ENCODE data around the gene WDR46. TPM values are rescaled to one million over a fixed set of nuclear protein-coding genes. Genes with fewer than 3 reads are reported as not detected.

WDR46 gene
- total and polyA plus RNA-seq, 2 of the 13 experiments (the other 11 are each of a cell fraction or from before 2014, with no cell fraction given) = 47.4 to 105 TPM

DNA sequence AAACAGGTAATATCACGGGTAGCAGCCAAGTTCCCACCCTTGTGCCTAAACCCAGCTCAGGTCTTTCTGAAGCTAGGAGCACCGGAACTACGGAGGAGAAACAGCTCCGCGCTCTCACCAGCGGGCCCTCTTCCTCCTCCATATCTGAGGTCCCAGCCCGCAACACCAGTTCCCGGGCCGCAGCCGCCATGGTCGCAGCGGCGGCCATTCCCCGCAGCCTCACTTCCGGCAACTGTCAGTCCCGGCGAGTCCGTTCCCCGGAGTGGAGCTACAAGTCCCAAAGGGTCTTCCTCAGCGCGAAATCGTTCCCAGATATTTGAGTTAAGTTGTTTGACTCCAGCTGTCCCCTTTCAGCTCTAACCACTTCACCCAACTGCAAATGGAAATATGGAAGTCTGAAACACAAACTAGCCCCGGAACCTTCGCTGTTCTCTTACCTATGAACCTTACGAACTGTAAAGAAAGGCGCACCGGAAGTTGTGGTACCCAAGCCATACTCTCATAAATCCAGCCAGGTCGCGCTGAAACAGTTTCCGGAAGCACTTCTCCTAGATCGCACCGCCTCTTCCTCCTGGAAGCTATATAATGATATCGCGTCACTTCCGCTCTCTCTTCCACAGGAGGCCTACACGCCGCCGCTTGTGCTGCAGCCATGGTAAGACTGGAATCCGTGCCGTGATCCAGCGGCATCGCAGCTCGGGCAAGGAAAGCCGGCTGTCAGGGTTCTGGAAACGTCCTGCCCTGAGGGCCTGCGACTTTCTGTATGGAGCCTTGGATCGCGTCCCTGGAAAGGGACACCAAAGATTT is 17.4 kb downstream of the WDR46 start, which contains the start of the genes RPS18 and VPS52 (continued):
- no peak for TF ChIP-seq ZFYVE20 (CRISPR knock-in tag; IDR thresholded peaks at IDR 0.05; ENCODE audit: borderline replicate concordance, low read depth)
- TF ChIP-seq HNRNPUL1 (IDR thresholded peaks at IDR 0.05; ENCODE audit: low read depth, low read length) = no peak
- no peak for TF ChIP-seq SOX6 (IDR thresholded peaks at IDR 0.05)
- TF ChIP-seq SOX6 (CRISPR knock-in tag; IDR thresholded peaks at IDR 0.05) = peak; percentile 63; the same call in 1 of the 2 replicates
- no peak for TF ChIP-seq ZNF3 (CRISPR knock-in tag; IDR thresholded peaks at IDR 0.05)
- TF ChIP-seq DPF2 (CRISPR knock-in tag; IDR thresholded peaks at IDR 0.05; ENCODE audit: borderline replicate concordance, low read depth) = no peak
- no peak; the same call in 1 of the 2 replicates for TF ChIP-seq NAIF1 (CRISPR knock-in tag; IDR thresholded peaks at IDR 0.05; ENCODE audit: borderline replicate concordance)
- TF ChIP-seq ZNF446 (CRISPR knock-in tag; IDR thresholded peaks at IDR 0.05) = peak; percentile 65
- TF ChIP-seq SPEN (CRISPR knock-in tag; IDR thresholded peaks at IDR 0.05; ENCODE audit: low read depth) = peak; percentile 99
- TF ChIP-seq ZMAT3 (CRISPR knock-in tag; conservative IDR thresholded peaks at IDR 0.05) = peak; percentile 76
- TF ChIP-seq ZNF556 (CRISPR knock-in tag; IDR thresholded peaks at IDR 0.05; ENCODE audit: borderline replicate concordance) = peak; percentile 95
- peak; percentile 81; the same call in 1 of the 2 replicates for TF ChIP-seq HOXD1 (CRISPR knock-in tag; IDR thresholded peaks at IDR 0.05)
- TF ChIP-seq, protein P1, sequence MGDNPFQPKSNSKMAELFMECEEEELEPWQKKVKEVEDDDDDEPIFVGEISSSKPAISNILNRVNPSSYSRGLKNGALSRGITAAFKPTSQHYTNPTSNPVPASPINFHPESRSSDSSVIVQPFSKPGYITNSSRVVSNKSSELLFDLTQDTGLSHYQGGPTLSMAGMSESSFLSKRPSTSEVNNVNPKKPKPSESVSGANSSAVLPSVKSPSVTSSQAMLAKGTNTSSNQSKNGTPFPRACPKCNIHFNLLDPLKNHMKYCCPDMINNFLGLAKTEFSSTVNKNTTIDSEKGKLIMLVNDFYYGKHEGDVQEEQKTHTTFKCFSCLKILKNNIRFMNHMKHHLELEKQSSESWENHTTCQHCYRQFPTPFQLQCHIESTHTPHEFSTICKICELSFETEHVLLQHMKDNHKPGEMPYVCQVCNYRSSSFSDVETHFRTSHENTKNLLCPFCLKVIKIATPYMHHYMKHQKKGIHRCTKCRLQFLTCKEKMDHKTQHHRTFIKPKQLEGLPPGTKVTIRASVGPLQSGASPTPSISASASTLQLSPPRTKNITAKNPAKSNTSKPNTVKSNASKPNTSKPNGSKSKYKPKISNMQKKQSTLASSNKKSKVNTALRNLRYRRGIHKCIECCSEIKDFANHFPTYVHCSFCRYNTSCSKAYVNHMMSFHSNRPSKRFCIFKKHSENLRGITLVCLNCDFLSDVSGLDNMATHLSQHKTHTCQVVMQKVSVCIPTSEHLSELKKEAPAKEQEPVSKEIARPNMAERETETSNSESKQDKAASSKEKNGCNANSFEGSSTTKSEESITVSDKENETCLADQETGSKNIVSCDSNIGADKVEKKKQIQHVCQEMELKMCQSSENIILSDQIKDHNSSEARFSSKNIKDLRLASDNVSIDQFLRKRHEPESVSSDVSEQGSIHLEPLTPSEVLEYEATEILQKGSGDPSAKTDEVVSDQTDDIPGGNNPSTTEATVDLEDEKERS (CRISPR knock-in tag; IDR thresholded peaks at IDR 0.05) = peak; percentile 79
- TF ChIP-seq PHB2 (IDR thresholded peaks at IDR 0.05; ENCODE audit: partially characterized antibody) = no peak
- TF ChIP-seq ZNF451 (CRISPR knock-in tag; IDR thresholded peaks at IDR 0.05) = no peak
- no peak for TF ChIP-seq KLF13 (CRISPR knock-in tag; IDR thresholded peaks at IDR 0.05)
- peak; percentile 99 for TF ChIP-seq CREM (IDR thresholded peaks at IDR 0.05)
- no peak for TF ChIP-seq CREM (CRISPR knock-in tag; IDR thresholded peaks at IDR 0.05)
- peak; percentile 92; the same call in 1 of the 2 replicates for TF ChIP-seq ZNF44 (CRISPR knock-in tag; IDR thresholded peaks at IDR 0.05)
- TF ChIP-seq, protein P2, sequence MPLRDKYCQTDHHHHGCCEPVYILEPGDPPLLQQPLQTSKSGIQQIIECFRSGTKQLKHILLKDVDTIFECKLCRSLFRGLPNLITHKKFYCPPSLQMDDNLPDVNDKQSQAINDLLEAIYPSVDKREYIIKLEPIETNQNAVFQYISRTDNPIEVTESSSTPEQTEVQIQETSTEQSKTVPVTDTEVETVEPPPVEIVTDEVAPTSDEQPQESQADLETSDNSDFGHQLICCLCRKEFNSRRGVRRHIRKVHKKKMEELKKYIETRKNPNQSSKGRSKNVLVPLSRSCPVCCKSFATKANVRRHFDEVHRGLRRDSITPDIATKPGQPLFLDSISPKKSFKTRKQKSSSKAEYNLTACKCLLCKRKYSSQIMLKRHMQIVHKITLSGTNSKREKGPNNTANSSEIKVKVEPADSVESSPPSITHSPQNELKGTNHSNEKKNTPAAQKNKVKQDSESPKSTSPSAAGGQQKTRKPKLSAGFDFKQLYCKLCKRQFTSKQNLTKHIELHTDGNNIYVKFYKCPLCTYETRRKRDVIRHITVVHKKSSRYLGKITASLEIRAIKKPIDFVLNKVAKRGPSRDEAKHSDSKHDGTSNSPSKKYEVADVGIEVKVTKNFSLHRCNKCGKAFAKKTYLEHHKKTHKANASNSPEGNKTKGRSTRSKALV (CRISPR knock-in tag; IDR thresholded peaks at IDR 0.05) = peak; percentile 93
- TF ChIP-seq PPARG (CRISPR knock-in tag; conservative IDR thresholded peaks at IDR 0.05) = peak; percentile 70; the same call in 1 of the 2 replicates
- TF ChIP-seq SALL1 (CRISPR knock-in tag; IDR thresholded peaks at IDR 0.05) = peak; percentile 93
- no peak; the same call in 1 of the 2 replicates for TF ChIP-seq ZNF460 (CRISPR knock-in tag; IDR thresholded peaks at IDR 0.05; ENCODE audit: borderline replicate concordance)
- TF ChIP-seq, protein P3, sequence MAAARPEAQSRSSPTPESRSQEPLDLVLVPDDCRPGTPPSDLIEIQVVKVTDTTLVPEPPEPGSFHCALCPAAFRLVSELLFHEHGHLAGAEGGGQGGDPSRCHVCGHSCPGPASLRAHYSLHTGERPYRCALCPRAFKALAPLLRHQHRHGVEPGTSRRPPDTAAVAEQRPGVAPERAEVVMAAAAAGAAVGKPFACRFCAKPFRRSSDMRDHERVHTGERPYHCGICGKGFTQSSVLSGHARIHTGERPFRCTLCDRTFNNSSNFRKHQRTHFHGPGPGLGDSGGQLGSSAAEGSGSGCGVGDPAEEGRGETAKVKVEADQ (CRISPR knock-in tag; IDR thresholded peaks at IDR 0.05; ENCODE audit: borderline replicate concordance) = peak; percentile 84
- TF ChIP-seq HNRNPLL (IDR thresholded peaks at IDR 0.05; ENCODE audit: low read depth, low read length, poor library complexity, severe bottlenecking) = peak; percentile 44
- TF ChIP-seq HNRNPH1 (optimal IDR thresholded peaks at IDR 0.05; ENCODE audit: low read depth, low read length) = no peak
